DMS79 (cell line): ENCODE data around the gene PRR23E.

Experiments
- DNase-seq: peaks from one replicate; lab custom pipeline; 2025; lab: John Stamatoyannopoulos, UW

The PRR23E gene

GRCh38 chr3:127226946-127227842, 34.3 kb downstream of the PRR23E start:
- DNase-seq = no peak

DNA sequence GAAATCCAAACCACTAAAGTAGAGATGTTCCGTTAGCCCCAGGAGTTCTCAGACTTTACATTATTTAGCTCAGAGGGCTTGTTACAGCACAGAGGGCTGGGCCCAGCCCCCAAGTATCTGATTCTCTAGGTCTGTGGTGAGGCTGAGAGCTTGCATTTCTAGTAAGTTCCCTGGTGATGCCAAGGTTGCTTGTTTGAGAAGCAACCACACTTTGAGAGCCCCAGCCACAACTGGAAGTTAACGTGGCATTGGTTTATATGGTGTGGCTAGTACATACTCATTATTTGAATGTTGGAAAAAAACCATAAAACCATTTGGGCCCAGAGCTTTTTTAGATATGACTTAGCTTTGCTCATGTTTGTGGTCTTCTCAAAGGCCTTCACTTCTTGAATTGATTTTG, 35.9 kb downstream of the PRR23E start:
- no peak for DNase-seq

DNA sequence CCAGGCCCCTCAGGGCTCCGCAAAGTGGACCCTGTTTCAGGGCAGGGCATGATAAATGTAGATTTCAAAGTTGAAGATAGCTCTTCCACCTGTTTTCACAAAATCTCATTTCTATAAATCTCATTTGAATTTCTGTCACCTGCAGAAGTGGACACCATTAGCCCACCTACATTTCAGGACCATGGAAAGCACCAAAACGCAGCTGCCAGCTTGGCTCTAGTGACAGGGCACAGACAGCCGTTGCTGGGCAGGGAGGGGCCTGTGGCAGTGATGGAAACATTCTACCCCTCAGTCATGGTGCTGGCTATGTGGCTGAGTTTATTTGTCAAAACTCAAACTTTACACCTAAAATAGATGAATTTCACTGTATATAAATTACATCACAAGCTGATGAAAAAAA, 40.4 kb downstream of the PRR23E start:
- DNase-seq = no peak

DNA sequence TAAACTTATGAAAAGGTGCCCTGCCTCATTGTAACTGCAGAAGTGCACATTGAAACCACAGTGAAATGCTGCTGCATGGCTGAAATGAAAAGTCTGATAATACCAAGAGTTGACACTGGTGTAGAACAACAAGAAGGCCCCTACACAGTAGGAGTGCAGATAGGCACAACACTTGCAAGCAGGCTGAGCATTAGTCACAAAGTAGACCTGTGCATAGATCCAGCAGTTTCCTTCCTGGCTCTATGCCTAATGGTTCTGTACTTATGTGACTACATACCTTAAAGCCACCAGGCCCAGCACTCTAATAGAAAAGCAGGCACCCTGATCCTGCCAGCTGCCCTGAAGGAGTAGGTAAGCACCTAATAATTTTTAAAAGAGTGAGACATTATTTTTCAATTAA, 41.8 kb downstream of the PRR23E start:
- DNase-seq = peak; percentile 67

- DNase-seq = no peak
These were observed 42.8 kb downstream of the PRR23E start for GRCh38 chr3:127235706-127236105.

DNA sequence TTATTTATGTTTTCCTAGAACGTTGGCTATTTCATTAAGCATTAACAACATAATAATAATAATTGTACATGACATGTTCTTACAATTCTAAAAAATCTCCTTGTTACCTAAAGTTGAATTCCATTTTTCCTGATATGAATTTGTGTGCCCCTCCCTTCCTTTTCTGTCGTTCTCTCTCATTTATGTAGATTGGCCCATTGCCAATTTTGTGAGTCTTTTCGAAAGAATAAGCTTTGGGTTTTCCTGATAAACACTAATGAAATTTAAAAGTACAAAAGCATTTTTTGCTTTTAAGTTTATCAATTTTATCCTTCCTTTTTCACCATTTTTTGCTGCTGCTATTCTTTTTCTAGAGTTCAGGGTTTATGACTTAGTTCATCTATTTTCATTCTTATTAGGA, 44.9 kb downstream of the PRR23E start:
- DNase-seq = no peak

GRCh38 chr3:127238602-127239001, 45.7 kb downstream of the PRR23E start:
- DNase-seq = no peak

DNA sequence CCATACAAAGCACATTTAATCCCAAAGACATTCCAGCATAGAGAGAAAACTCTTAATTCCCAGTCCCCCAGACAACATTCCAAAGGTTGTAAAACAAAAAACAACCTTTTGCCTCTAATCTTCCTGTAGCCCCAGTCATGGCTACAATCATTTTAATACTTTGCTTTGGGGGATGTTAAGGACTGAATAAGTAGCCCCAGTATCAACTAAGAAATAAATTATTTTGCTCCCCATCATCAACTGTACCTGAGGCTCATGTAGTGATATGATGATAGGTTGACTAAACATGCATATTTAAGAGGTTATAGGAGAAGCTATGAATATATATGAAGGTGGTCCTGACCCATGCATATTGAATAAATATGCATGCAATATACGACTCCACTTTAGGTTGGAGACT, 54.4 kb downstream of the PRR23E start:
- DNase-seq = no peak
